Cardiac muscle cell (in vitro differentiated cells and primary cell): ENCODE results near the gene PLIN1. TPM values are rescaled to one million over a fixed set of nuclear protein-coding genes. Genes with fewer than 3 reads are reported as not detected.

Experiments used
- DNase-seq, 2 donors: peaks; one replicate each; pipeline versions ENCODE4 v3.0.0 to v3.0.0-alpha.2; 2010 to 2017; ENCODE audit warnings: low read depth in 1 of 2, low spot score in 1 of 2
- H3K27ac ChIP-seq: fragments of 200-600 bp; sonication (generic); 2 replicates; pipeline ENCODE4 v1.5.1; 2016
- H3K27me3 ChIP-seq: fragments of 200-600 bp; sonication (generic); 2 replicates; pipeline ENCODE4 v1.6.0; 2016; ENCODE audit warnings: control low read depth
- H3K36me3 ChIP-seq: fragments of 200-600 bp; sonication (generic); 2 replicates; pipeline ENCODE4 v1.5.1; 2016; ENCODE audit warnings: control low read depth
- H3K4me1 ChIP-seq: fragments of 200-600 bp; sonication (generic); 2 replicates; pipeline ENCODE4 v1.8.1; 2017; ENCODE audit warnings: low read depth, mild to moderate bottlenecking, mixed run types
- H3K4me3 ChIP-seq: fragments of 200-600 bp; sonication (generic); 2 replicates; pipeline ENCODE4 v1.5.1; 2016; ENCODE audit warnings: mild to moderate bottlenecking
- H3K9me3 ChIP-seq: fragments of 200-600 bp; sonication (generic); 2 replicates; pipeline ENCODE4 v1.5.1; 2017; ENCODE audit warnings: low read depth, mild to moderate bottlenecking, control low read depth
- CTCF ChIP-seq: IDR thresholded peaks from 2 replicates; pipeline ENCODE4 v1.5.1; 2012; ENCODE audit warnings: low read depth, mild to moderate bottlenecking, low read length
- polyA plus RNA-seq: library from polyadenylated mRNA; unstranded; fragments of >200 nt; fragmentation: Nextera tagmentation; extraction: Ambion mirVana; gene quantifications from 2 replicates; pipeline ENCODE4 v1.2.1, GENCODE V29; 2016
- total RNA-seq: library from RNA; depleted of rRNA; stranded (reverse); fragments of >200 nt; gene quantifications from 2 replicates; pipeline ENCODE4 v1.2.3, GENCODE V29; 2016

Gene PLIN1
- total and polyA plus RNA-seq, 2 experiments from 2014 or later, result 0.09 to 0.57 TPM

GRCh38 chr15:89621547-89621946, 57.6 kb downstream of the PLIN1 start:
- Histone ChIP-seq H3K4me3 (no peak overlapping the region), H3K9me3 (no peaks in the 10 kb centered on the region), H3K4me1 (no peaks in the 10 kb centered on the region), H3K36me3 (peaks cover 17% of the 10 kb centered on the region), H3K27me3 (no peaks in the 10 kb centered on the region), H3K27ac (peak overlapping the region; percentile 3)
- DNase-seq, result no peak
- no peak for TF ChIP-seq CTCF

DNA sequence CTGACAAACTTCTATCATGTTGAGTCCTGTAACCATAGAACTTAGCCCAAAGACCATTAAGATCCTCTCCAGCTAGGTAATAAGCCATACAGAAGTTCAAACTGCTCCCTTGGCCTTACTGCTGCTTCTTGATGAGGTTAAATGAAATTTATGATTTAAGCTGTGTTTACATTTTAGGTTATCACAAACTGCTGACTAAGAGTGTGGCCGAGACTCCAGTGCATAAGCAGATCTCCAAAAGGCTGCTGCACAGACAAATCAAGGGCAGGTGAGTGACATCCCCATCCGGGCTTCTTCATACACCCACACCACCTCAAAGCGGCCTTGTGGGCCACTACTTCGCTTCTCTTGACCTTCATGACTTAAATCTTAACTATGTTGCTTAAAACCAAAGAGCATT, 62.9 kb downstream of the PLIN1 start:
- Histone ChIP-seq H3K4me3 (no peak overlapping the region), H3K27ac (no peak overlapping the region), H3K4me1 (no peaks in the 10 kb centered on the region), H3K27me3 (no peaks in the 10 kb centered on the region), H3K9me3 (no peaks in the 10 kb centered on the region), H3K36me3 (peaks cover 3% of the 10 kb centered on the region)
- no peak for DNase-seq
- no peak for TF ChIP-seq CTCF

DNA sequence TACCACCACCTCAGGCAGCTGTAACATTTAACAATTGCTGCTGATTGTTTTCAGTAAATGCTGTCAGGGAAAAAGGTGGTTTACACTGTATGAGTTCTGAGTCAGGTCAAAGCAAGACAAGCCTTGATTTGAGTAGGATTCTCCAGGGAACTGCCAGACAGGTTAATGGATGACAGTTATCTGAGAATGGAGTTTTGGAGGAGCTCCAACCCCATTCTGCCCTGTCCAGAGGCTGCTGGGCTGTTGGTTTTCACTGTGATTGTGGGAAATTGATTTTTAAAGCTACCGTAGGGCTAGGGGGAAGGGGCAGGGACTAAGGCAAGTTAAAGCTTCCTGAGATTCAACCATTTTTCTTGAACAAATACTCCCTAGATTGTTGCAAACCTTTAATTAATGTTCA, 64.0 kb downstream of the PLIN1 start:
- no peak overlapping the region for H3K4me3 ChIP-seq
- peaks cover 3% of the 10 kb centered on the region for H3K36me3 ChIP-seq

More for the DNA sequence above, 64.0 kb downstream of the PLIN1 start:
- H3K9me3 ChIP-seq, result no peaks in the 10 kb centered on the region
- H3K4me1 ChIP-seq, result no peaks in the 10 kb centered on the region
- TF ChIP-seq CTCF, result no peak
- H3K27ac ChIP-seq, result no peak overlapping the region
- no peak for DNase-seq
- no peaks in the 10 kb centered on the region for H3K27me3 ChIP-seq

Other genes with a start within 250 kb of the PLIN1 start
- gene RHCG, start 182.8 kb downstream of the PLIN1 start, total RNA-seq, result not detected in 2 replicates
- gene RHCG, start 182.8 kb downstream of the PLIN1 start, polyA plus RNA-seq, result 0.23 TPM in 1 of 2 replicates, not detected in the other
- 3.8 and 11.0 TPM in 2 replicates for gene TICRR, start 103.9 kb downstream of the PLIN1 start, total RNA-seq
- 2.7 and 5.6 TPM in 2 replicates for gene TICRR, start 103.9 kb downstream of the PLIN1 start, polyA plus RNA-seq
- gene KIF7, start 23.9 kb downstream of the PLIN1 start, total RNA-seq, result 24.4 and 33.8 TPM in 2 replicates
- 12.5 and 23.1 TPM in 2 replicates for gene KIF7, start 23.9 kb downstream of the PLIN1 start, polyA plus RNA-seq
- gene PEX11A, start 11.4 kb upstream of the PLIN1 start, total RNA-seq, result 5.9 and 11.8 TPM in 2 replicates
- 12.0 and 13.4 TPM in 2 replicates for gene PEX11A, start 11.4 kb upstream of the PLIN1 start, polyA plus RNA-seq
- gene WDR93, start 11.4 kb upstream of the PLIN1 start, total RNA-seq, result 0.06 and 0.70 TPM in 2 replicates
- gene WDR93, start 11.4 kb upstream of the PLIN1 start, polyA plus RNA-seq, result 0.59 and 0.73 TPM in 2 replicates
- gene MESP1, start 71.9 kb upstream of the PLIN1 start, total RNA-seq, result 1.9 and 5.3 TPM in 2 replicates
- gene MESP1, start 71.9 kb upstream of the PLIN1 start, polyA plus RNA-seq, result 9.3 and 9.9 TPM in 2 replicates
- 0.32 and 2.4 TPM in 2 replicates for gene MESP2, start 97.0 kb upstream of the PLIN1 start, total RNA-seq
- gene MESP2, start 97.0 kb upstream of the PLIN1 start, polyA plus RNA-seq, result 1.1 and 2.5 TPM in 2 replicates
- 0.21 TPM in 1 of 2 replicates, not detected in the other for gene ANPEP, start 135.5 kb upstream of the PLIN1 start, total RNA-seq
- 0.17 and 0.20 TPM in 2 replicates for gene ANPEP, start 135.5 kb upstream of the PLIN1 start, polyA plus RNA-seq
- 37.9 and 50.2 TPM in 2 replicates for gene AP3S2, start 214.6 kb upstream of the PLIN1 start, total RNA-seq
- 31.0 and 34.6 TPM in 2 replicates for gene AP3S2, start 214.6 kb upstream of the PLIN1 start, polyA plus RNA-seq
- gene ARPIN, start 233.6 kb upstream of the PLIN1 start, total RNA-seq, result 19.4 and 26.6 TPM in 2 replicates
- 10.5 and 12.9 TPM in 2 replicates for gene ARPIN, start 233.6 kb upstream of the PLIN1 start, polyA plus RNA-seq